GM18519 (cell line): Measurements from ENCODE around the gene AQP5.

Experiments
- ATAC-seq: cut with Tn5 transposase; IDR thresholded peaks from one replicate; pipeline ENCODE4 v1.9.1; 2021; ENCODE audit warnings: mild to moderate bottlenecking, moderate library complexity; ENCODE audit not compliant: unreplicated experiment, low FRiP score

AQP5 gene

GRCh38 chr12:49930515-49931288 lies 31.0 kb upstream of the AQP5 start:
- no peak for ATAC-seq

GRCh38 chr12:49932023-49932422 lies 29.6 kb upstream of the AQP5 start:
- no peak for ATAC-seq

- no peak for ATAC-seq
Observed at GRCh38 chr12:49932533-49933130, 29.0 kb upstream of the AQP5 start.

- no peak for ATAC-seq
Observed at GRCh38 chr12:49933796-49934195, 27.9 kb upstream of the AQP5 start.

- no peak for ATAC-seq
Observed at GRCh38 chr12:49934505-49934904, 27.2 kb upstream of the AQP5 start.

- ATAC-seq, result no peak
Observed at GRCh38 chr12:49936925-49937324, 24.7 kb upstream of the AQP5 start.

GRCh38 chr12:49937639-49938300 lies 23.9 kb upstream of the AQP5 start:
- ATAC-seq, result no peak

- ATAC-seq, result no peak
Observed at GRCh38 chr12:49939307-49939706, 22.4 kb upstream of the AQP5 start.

- no peak for ATAC-seq
Observed at GRCh38 chr12:49939707-49940106, 22.0 kb upstream of the AQP5 start.

GRCh38 chr12:49941556-49942511 lies 19.8 kb upstream of the AQP5 start:
- ATAC-seq, result no peak

GRCh38 chr12:49942512-49942893 lies 19.2 kb upstream of the AQP5 start:
- no peak for ATAC-seq

GRCh38 chr12:49942921-49943624 lies 18.6 kb upstream of the AQP5 start:
- ATAC-seq, result no peak

- ATAC-seq, result no peak
Observed at GRCh38 chr12:49943625-49943960, 18.1 kb upstream of the AQP5 start.

GRCh38 chr12:49944046-49944445 lies 17.6 kb upstream of the AQP5 start:
- ATAC-seq, result no peak

GRCh38 chr12:49944718-49945117 lies 17.0 kb upstream of the AQP5 start:
- no peak for ATAC-seq

GRCh38 chr12:49945394-49946080 lies 16.1 kb upstream of the AQP5 start:
- peak; percentile 42 for ATAC-seq

- no peak for ATAC-seq
Observed at GRCh38 chr12:49946086-49946485, 15.6 kb upstream of the AQP5 start.

GRCh38 chr12:49946497-49946896 lies 15.2 kb upstream of the AQP5 start:
- ATAC-seq, result no peak

- no peak for ATAC-seq
Observed at GRCh38 chr12:49947593-49948226, 14.0 kb upstream of the AQP5 start.
